GM15510 (cell line): Measurements from ENCODE around the gene FAM117B.

ENCODE experiments used
- POLR2A ChIP-seq: IDR thresholded peaks from 3 replicates; pipeline ENCODE4 v1.6.1; 2011; ENCODE audit warnings: borderline replicate concordance; ENCODE audit not compliant: insufficient read length; ENCODE audit errors: extremely low read depth

The FAM117B gene

GRCh38 chr2:202716953-202717597 is 82.3 kb downstream of the FAM117B start:
- no peak for TF ChIP-seq POLR2A

- TF ChIP-seq POLR2A = no peak
Observed at GRCh38 chr2:202717598-202718310, 83.0 kb downstream of the FAM117B start.

GRCh38 chr2:202718614-202719013 is 83.8 kb downstream of the FAM117B start:
- no peak for TF ChIP-seq POLR2A

- no peak for TF ChIP-seq POLR2A
Observed at GRCh38 chr2:202720226-202720625, 85.5 kb downstream of the FAM117B start.

GRCh38 chr2:202721621-202722020 is 86.9 kb downstream of the FAM117B start:
- no peak for TF ChIP-seq POLR2A

GRCh38 chr2:202723746-202724145 is 89.0 kb downstream of the FAM117B start:
- no peak for TF ChIP-seq POLR2A

- no peak for TF ChIP-seq POLR2A
Observed at GRCh38 chr2:202726070-202726469, 91.3 kb downstream of the FAM117B start.

- TF ChIP-seq POLR2A = no peak
Observed at GRCh38 chr2:202736826-202737225, 102.1 kb downstream of the FAM117B start.

- TF ChIP-seq POLR2A = no peak
Observed at GRCh38 chr2:202743613-202744012, 108.8 kb downstream of the FAM117B start.

- no peak for TF ChIP-seq POLR2A
Observed at GRCh38 chr2:202749477-202749876, 114.7 kb downstream of the FAM117B start.

- TF ChIP-seq POLR2A = no peak
Observed at GRCh38 chr2:202750763-202751427, 116.1 kb downstream of the FAM117B start.

GRCh38 chr2:202752071-202752470 is 117.3 kb downstream of the FAM117B start:
- no peak for TF ChIP-seq POLR2A

GRCh38 chr2:202754936-202755335 is 120.2 kb downstream of the FAM117B start:
- TF ChIP-seq POLR2A = no peak

GRCh38 chr2:202756598-202756997 is 121.8 kb downstream of the FAM117B start:
- TF ChIP-seq POLR2A = no peak

- TF ChIP-seq POLR2A = no peak
Observed at GRCh38 chr2:202757339-202757738, 122.6 kb downstream of the FAM117B start.

GRCh38 chr2:202758128-202758527 is 123.4 kb downstream of the FAM117B start:
- TF ChIP-seq POLR2A = no peak
